GM19240 (cell line): ENCODE measurements around the gene RIIAD1.
A peak's percentile ranks its signal among the peaks of the same experiment; 100 is the strongest.
"Not testable (repeated sequence)": the region's sequence is repeated elsewhere in the genome, so short reads cannot be mapped to it uniquely, and the experiment has no call there.

ENCODE experiments used
- DNase-seq: peaks from one replicate; pipeline ENCODE4 v3.0.0; 2011; ENCODE audit warnings: low spot score; ENCODE audit not compliant: insufficient read length

The RIIAD1 gene, protein sequence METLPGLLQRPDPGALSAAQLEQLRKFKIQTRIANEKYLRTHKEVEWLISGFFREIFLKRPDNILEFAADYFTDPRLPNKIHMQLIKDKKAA

DNA sequence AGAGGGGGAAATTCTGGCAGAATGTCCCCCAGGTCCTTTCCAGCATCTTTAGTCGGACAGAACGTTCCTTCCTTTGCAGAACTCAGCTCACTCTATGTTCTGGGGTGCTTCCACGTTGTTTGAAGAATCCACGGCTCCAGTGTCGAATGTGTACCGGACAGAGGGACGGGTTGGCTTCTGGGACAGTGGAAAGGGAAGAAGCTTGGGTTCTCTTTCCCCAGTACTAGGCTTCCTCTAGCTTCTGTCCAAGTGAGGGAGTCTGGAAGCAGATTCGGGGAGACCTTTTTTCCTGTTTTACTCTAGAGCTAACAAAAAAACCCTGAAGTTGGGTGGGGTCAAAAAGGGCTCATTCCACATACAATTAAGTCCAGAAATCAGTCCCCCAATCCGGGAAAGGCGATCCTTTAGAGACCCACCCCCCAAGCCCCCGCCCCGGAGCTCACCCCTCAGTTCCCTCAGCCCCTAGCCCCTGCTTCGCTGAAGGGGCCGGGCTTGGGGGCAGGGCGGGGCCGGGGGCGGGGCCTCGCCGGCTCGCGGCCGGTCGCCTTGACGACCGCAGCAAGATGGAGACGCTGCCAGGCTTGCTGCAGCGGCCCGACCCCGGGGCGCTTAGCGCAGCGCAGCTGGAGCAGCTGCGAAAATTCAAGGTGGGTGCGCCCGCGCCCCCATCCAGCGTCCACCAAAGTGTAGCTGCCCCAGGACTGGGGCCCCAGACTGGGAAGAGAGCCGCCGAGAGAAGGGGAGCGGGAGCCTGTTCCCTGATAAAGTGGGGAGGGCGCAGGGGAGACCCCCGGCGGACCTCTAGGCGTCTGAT is at the start of gene RIIAD1:
Gene RIIAD1 (plus strand): TSS at position 549 of the 814 bp plus-strand sequence. CDS start 15 bp downstream, at position 564.
- peak; percentile 93 for DNase-seq

DNA sequence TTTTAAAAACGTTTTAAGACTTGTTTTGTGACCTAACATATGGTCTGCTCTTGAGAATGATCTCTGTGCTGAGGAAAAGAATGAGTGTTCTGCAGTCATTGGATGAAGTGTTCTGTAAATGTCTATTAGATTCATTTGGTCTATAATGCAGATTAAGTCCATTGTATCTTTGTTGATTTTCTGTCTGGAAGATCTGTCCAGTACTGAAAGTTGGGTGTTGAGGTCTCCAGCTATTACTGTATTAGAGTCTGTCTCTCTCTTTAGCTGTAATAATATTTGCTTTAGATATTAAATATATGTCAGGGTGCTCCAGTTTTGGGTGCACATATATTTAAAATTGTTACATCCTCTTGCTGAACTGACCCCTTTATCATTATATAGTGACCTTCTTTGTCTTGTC is 47.9 kb upstream of the RIIAD1 start:
- DNase-seq = no peak

DNA sequence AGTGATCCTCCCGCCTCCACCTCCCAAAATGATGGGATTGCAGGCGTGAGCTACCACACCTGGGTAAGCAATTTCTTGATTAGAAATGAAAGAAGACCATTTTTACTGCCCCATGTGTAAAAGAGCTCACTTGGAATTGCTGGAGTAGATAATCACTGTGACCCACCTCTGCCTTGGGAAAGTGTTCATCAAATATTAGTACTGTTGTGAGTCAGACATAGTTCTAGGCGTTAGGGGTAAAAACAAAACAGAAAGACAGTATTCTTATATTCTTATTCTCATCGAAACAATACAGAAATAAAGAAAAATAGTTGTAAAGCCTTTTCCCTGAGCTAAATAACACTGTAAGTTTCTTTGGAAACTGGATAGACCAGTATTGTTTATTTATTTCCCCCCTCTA is 40.9 kb upstream of the RIIAD1 start:
- no peak for DNase-seq

DNA sequence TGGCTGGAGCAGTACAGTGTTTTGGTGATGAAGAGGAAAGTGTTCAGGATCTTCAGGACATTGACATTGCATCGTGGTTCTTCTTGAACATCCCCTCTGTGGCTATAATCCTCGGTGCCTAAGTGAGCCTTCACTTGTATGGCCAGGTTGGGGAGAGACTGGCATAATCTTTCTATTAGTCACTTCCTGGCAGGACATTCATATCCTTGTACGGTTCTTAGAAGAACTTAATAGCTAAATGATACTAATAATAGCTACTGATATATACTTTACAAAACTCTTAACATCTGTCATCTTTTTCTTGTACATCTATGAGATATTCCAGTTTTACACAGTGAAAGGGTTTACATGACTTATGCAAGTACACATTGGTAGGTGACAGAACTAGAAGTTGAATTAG is 40.5 kb upstream of the RIIAD1 start:
- no peak for DNase-seq

DNA sequence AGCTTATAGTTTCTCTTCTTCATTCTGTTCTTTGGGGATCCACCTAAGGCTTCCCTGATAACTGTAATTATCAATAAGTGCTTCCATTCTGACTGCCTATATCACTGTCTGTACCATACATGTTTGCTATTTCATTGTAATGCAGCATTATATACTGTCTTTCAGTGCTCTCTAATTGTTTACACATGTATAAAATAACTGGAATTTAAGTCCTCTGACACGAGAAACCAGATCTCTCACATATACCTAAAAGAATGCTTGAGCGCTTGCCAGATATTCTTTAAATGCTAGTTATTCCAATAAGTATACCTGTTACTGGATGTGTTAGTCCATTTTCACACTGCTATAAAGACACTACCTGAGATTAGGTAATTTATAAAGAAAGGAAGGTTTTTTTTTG is 39.4 kb upstream of the RIIAD1 start:
- DNase-seq = no peak

DNA sequence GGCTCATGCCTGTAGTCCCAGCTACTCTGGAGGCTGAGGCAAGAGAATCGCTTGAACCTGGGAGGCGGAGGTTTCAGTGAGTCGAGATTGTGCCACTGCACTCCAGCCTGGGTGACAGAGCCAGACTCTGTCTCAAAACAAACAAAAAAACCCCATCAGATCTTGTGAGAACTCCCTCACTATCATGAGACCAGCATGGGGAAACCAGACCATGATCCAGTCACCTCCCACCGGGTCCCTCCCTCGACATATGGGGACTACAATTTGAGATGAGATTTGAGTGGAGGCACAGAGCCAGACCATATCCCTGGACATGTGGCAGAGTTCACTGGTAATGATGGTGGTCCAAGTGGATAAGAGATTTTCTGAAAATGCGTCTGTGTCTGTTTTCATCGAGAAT is 38.4 kb upstream of the RIIAD1 start:
- DNase-seq = not testable (repeated sequence)

DNA sequence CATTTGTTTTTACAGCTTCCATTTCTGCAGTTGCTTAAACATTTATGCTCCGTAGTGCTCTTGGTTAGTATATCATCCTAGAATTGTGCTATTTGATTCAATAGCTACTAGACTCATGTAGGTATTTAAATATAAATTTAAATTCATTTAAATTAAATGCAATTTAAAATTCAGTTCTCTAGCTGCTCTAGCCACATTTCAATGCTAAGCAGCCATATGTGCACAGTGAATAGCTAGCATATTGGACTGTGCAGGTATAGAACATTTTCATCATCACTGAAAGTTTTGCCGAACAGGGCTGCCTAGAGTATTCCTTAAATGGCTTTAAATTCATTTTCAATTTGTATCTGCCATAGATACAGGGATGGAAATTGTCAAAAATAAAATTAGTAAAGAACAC is 37.2 kb upstream of the RIIAD1 start:
- DNase-seq = no peak

DNA sequence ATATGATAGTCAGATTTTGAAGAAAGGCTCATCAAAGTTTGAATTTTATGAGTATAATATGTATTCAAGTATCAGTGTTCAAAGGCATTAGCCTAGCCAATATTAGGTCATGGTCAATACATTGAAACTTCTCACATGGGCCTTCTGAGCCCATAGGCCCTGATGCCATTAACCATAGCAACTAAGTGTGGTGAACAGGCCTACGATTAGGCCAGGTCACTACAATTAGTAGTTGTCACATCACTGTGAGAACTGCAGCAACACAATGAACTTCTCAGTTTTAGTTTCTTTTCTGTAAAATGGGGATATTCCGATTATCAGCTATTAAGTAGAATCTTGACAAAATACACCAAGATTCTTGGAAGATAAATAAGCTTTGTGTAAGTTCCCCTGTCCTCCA is 34.8 kb upstream of the RIIAD1 start:
- DNase-seq = no peak

DNA sequence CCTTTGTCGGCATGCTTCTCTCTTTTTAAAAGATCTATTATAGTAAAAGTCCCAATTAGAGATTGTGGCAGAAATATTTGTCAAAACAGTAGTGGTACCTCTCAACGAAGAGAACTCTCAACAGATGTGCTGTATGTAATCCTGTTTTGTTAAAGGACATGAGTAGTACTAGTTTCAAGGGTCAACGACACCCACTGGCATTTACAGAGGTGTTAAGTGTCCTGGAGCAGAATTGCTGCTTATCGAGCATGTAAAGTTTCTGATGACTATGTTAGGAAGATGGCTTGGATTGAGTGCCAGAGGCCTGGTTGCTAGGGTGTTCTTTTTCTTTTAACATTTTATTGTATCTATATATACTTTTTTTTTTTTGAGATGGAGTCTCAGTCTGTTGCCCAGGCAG is 31.8 kb upstream of the RIIAD1 start:
- DNase-seq = no peak

DNA sequence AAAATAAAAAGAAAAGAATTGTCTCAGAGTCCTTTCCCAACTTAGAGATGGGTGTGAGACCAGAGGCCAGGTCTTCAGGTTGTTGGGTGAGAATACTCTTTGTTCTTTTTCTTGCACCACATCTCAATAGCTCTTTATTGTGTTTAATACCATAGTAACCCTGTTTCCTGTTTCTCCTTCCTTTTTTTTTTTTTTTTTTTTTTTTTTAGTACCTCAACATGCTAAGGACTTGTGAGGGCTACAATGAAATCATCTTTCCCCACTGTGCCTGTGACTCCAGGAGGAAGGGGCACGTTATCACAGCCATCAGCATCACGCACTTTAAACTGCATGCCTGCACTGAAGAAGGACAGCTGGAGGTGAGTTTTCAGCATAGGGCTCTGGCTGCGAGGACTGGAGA is 29.1 kb upstream of the RIIAD1 start:
- no peak for DNase-seq

DNA sequence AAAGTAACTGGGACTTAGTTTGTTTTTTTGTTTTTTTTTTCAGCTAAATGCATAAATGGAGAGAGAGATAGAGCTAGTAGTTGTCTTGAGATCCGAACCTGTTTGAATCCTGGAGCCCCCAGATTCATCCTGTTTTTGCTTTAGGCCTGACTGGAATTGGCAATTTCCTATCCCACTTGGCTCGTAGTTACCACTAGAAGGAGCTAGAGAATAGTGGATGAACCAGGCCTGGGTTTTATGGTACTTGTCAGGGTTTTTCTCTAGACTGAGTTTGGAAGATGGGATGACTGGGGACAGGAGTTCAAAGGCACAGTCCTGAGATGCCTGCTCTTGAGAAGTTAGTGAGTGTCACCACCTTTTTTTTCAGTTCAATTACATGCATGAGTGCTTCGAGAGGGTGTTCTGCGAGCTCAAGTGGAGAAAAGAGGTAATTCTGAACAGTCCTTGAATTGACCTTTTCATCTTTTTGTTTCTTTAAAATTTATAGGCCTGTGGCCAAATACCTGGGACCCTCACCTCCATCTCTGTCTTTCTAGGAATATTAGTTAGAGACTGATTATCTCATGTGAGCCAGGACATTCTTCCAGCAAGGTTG is 28.2 kb upstream of the RIIAD1 start:
- no peak for DNase-seq

DNA sequence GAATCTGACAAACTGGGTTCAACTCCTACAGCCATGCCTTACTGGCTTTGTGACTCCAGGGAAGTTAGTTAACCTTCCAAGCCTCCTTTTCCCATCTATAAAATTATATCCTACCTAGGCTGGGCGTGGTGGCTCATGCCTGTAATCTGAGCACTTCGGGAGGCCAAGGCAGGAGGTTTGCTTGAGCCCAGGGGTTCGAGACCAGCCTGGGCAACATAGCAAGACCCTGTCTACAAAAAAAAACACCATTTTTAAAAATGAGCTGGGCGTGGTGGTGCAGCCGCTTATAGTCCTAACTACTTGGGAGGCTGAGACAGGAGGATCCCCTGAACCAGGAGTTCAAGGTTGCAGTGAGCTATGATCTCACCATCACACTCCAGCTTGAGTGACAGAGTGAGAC is 19.8 kb upstream of the RIIAD1 start:
- DNase-seq = no peak

DNA sequence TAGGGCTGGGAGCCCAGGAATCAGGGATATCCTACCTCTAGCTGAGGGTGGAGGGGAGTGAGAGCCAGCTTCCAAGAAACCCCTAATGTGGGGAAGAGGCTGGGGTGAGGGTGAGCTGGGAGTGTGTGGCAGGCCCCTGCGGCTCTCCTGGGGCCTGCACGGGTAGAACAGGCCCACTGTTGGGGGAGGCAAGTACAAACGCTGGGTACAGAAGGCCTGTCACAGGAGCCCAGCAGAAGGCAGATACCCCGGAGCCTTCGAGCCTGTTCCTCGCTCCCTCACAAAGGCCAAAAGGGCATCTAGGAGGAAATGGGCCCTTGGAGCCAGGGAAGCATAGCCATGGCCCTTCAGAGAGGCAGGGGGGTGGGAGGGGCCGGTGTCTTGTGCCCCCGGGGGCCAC is 18.4 kb upstream of the RIIAD1 start:
- no peak for DNase-seq

DNA sequence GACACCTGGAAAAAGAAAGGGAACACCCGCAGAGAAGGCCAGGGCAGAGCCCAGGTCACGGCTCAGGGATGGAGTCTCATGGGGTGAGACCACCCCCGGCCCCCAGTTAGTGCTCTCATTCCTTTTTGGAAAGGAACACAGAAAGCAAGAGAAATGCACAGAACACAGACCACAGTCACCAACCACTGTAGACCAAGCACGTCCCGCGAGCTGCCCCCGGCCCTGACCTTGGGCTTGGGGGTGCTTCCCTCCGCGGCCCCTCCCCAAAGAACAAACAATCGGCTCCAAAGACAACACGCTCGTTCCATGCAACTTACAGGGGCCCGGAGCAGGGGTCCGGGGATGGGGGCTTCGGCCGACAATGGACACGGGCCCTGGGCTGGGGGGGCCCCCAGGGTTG is 17.5 kb upstream of the RIIAD1 start:
- no peak for DNase-seq

DNA sequence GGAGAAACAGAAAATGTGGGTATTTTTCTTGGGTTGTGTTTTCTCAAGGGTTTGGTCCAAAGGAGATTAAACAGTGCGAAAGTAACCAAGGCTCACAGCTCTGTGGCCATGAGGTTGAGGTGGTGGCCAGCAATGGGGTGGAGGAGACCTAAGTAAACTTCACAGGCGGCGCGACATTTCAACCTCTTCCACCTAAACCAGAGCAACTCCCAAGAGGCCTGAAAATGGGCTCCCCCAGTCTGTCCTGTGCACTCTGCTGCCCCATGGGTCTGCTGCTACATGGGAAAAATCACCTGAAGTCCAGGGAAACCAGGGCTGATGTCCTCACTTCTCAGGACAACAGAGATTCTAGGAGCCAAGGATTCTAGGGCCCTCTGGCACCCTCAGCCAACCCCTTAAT is 17.1 kb upstream of the RIIAD1 start:
- no peak for DNase-seq

DNA sequence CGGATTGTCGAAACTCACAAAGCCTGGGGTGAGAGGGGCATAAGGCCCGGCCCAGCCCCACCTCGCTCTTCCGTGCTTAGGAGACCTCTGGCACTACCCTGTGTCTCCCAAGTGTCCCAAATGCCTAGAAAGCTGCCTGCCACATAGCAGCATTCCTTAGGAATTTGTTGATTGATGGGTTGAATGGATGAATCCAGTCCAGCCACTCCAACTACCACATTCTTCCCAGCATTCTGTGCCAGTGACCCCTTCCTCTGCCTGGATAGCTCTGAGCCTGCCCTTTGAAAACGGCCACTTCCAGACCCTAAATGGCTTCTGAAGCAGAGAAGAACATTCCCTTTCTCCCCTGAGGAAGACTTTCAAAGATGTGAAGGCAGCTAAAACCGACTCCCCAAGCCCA is 16.2 kb upstream of the RIIAD1 start:
- no peak for DNase-seq

DNA sequence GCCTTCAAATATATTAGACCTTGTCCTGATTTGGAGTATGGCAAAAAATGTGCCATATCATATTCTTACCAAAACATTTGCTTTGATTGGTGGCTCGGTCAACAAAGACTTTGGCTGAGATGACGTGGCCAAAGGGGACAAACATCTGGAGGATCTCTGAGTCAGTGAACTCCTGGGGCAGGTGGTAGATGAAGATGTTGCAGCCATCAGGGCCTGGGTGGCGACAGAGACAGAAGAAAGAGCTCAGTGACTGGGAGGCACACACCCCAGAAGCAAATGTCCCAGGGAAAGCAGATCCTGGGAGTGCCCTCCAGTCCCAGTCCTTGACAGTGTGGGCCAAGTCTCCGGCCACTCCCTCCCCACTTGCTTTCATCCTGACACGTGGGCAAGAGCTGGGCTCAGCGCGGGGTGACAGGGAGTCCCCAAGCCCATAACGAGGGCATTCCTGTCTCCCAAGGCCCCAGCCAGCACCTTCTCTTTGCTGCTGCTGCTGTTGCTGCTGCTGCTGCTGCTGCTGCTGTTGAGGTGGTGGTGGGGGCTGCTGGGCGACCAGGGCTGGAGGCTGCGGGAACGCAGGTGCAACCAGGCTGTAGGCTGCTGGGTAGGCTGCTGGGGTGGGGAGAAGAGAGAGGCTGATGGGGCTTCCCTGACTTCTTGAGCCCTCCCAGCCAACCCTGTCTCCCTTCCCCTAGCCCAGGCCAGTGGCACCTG is 15.4 kb upstream of the RIIAD1 start:
- DNase-seq = no peak

DNA sequence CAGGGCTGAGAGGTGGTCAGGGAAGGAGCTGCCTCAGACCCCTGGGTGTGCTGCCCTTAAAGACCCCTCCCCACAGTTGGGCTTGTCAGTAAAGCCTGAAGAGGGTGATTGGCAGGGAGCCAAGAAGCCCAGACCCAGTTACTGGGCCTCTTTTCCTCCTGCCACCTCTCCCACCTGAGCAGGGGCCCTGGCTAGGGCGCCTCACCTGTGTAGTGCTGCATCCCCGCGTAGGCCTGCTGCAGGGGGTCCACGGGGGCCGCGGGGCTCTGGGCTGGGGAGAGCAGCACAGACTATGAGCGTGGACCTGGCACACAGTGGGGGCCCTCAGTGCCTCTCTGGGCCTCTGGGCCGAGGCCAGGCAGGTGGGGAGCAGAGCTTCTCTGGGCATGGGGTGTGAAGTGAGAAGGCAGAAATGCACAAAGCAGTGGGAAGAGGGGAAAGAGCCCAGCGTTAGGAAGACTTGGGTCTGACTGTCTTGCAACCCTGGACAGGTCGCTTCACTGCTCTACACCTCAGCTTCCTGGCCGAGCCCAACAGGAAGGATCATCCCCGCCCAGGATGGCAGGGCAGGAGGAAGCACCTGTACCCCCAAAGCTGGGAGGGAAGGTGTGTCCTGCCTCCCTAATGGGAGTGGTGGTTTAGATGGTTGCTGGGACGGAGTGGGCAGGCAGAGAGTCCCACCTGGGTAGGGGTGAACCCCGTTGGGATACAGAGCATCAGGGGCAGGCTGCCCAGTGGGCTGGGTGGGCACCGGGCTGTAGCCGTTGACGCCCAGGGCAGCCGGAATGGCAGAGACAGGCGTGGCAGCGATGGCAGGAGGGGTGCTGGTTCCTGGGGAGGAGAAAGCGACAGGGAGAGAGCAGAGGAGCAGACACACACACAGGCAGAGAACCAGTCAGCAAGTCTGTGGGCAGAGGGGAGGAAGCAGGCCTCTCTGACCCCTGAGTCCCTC is 14.6 kb upstream of the RIIAD1 start:
- no peak for DNase-seq

DNA sequence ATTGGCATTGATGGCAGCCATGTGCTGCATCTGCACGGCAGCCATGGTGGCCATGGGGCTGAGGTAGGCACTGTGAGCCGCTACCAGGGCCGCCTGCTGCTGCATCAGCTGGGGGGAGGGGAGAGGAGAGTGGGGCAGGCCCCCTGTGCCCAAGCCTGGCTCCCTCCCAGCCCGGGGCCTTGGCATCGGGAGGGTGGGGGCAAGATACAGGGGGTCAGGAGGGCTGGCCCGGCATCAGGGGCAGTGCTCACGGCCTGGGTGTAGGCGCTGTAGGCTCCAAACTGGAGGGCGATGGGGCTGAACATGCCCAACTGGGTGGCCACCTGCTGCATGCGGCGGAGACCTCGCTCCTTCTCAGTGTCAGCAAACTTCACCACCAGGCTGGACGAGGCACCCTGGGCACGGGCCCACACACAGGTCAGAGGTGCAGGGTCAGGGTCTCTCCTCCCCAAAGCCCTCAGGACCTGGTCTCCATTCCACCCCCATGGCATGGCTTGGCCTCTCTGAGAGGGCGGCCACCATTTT is 13.7 kb upstream of the RIIAD1 start:
- no peak for DNase-seq

DNA sequence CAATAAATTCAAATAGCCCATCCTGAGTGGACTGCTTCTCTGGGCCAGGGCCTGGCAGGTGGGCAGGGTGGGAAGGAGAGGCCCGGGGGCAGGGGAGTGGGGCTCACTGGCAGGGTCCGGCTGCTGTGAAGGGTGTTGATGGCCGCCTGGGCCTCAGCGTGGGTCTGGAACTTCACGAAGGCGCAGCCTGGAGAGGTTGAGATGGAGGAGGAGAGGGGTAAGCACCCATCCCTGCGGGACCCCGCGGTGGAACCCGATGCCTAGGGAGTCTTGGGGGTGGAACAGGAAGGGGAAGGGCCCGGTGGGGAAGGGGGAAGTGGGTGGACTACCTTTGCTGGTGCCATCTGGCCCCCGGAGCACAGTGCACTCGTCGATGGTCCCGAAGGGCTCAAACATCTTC is 12.4 kb upstream of the RIIAD1 start:
- no peak for DNase-seq
